Epithelial cell of esophagus (primary cell): Measurements from ENCODE around the gene NTMT2.

ENCODE experiments used
- DNase-seq: peaks from one replicate; pipeline ENCODE4 v3.0.0; 2010; ENCODE audit warnings: low read depth
- H3K4me3 ChIP-seq: 2 replicates; pipeline ENCODE4 v1.5.1; 2011; ENCODE audit warnings: mild to moderate bottlenecking, low read length, control low read depth
- TF ChIP-seq, protein P1 (sequence below): IDR thresholded peaks from 2 replicates; pipeline ENCODE4 v1.5.1; 2011; ENCODE audit warnings: low read depth, mild to moderate bottlenecking, low read length, control low read depth, inconsistent platforms; ENCODE audit not compliant: insufficient read depth; ENCODE audit errors: missing control alignments

The NTMT2 gene

DNA sequence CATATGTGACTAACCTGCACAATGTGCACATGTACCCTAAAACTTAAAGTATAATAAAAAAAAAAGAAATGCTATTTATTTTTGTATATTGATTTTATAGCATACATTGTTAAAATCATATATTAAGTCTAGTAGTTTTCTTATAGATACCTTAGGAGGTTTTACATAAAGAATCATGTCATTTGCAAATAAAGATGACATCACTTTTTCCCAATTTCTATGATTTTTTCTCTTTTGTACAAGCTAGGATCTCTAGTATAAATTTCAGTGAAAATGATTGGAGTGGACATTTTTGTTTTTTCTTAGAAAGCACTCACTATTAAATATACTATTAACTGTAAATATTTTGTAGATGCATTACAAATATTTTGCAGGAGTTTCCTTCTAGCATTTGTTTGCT, 20.5 kb upstream of the NTMT2 start:
- no peak for DNase-seq
- TF ChIP-seq, protein P1, sequence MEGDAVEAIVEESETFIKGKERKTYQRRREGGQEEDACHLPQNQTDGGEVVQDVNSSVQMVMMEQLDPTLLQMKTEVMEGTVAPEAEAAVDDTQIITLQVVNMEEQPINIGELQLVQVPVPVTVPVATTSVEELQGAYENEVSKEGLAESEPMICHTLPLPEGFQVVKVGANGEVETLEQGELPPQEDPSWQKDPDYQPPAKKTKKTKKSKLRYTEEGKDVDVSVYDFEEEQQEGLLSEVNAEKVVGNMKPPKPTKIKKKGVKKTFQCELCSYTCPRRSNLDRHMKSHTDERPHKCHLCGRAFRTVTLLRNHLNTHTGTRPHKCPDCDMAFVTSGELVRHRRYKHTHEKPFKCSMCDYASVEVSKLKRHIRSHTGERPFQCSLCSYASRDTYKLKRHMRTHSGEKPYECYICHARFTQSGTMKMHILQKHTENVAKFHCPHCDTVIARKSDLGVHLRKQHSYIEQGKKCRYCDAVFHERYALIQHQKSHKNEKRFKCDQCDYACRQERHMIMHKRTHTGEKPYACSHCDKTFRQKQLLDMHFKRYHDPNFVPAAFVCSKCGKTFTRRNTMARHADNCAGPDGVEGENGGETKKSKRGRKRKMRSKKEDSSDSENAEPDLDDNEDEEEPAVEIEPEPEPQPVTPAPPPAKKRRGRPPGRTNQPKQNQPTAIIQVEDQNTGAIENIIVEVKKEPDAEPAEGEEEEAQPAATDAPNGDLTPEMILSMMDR, result no peak
- H3K4me3 ChIP-seq, result no peak overlapping the region

DNA sequence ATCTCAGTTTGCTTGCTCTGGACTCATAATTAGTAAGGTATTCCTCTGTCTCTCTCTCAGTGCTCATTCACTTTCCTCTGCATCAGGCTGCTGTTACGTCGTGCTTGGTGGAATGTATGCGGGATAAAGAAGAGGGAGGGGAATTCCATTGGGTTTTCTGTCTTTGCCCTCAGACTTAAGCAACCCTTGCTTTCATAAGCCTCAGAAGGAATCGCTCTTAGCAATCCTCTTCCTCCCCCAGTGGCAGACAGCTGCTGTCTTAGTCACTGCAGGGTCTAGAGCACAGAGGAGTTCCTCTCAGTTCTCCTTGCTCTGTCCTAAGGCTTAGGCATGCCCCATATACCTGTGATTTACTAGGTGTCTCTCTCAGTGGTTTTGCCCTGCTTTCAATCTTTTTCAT, 19.1 kb upstream of the NTMT2 start:
- DNase-seq, result peak; percentile 80

DNA sequence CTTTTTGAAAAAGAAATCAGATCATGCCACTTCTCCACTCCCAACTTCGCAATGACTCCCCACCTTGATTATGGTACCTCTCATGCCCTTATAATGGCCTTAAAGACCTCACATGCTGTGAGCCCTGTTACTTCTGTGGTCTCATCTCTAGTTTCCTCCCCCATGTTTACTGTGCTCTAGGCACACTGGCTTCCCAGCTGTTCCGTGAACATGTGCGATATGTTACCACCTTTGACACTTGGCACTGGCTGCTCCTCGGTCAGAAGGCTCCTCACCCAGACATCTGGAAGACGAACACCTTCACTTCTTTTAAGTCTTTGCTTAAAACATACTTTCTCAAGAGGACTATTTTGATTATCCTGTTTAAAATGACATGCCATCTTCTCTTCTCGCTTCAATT, 14.3 kb upstream of the NTMT2 start:
- TF ChIP-seq, protein P1, result no peak
- H3K4me3 ChIP-seq, result no peak overlapping the region
- no peak for DNase-seq

More for the DNA sequence above, 19.1 kb upstream of the NTMT2 start:
- no peak overlapping the region for H3K4me3 ChIP-seq
- TF ChIP-seq, protein P1, result no peak

DNA sequence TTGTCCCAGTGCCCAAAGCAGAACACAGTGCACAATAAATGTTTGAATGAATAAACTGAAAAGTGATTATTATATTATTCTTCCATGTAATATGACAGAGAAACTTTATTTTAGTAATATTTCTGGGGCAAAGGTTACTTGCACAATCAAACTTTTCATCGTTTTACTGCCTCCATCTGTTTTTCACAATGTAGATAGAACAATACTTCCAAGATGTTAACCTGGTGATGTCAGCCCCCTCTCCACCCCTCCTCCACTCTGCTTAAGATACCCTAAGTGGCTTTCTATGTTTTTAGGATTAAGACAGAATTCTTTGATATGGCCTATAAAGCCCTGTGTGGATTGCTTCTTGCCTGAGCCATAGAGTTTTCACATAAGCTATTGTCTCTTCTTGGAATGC, 13.8 kb upstream of the NTMT2 start:
- DNase-seq, result no peak
- TF ChIP-seq, protein P1, result no peak
- H3K4me3 ChIP-seq, result no peak overlapping the region

DNA sequence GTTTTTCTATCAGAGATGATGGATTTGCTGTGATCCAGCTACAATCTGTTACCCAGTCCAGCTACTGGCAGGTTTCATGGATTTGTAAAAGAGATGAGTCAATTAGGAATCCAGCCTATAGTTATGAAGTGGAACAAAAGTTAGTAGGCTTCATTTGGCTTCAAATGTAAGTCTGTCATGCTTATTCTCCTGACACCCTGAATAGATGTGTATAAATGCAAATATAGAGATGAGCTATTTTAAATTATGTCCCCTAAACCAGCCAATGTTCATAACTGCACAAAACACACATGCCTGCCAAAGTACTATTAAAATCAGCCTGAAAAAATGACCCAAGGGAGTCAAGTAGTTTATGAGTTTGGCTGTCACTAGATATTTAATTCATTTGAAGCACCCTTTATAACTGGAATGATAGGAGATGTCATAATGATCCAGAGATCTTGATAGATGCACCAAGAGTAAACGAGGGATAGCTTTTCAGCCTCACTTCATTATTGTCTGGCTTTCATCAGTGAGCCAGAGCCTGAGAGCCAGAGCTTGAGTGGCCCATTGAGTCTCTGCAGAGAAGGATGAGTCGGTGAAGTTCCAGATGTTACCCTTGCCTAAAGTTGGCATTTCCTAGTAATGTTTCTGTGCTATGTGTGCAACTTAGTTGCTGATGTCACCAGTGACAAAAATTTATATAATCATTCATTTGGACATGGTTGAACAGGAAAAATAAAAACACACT, 11.8 kb upstream of the NTMT2 start:
- no peak overlapping the region for H3K4me3 ChIP-seq
- no peak for DNase-seq
- TF ChIP-seq, protein P1, result no peak

DNA sequence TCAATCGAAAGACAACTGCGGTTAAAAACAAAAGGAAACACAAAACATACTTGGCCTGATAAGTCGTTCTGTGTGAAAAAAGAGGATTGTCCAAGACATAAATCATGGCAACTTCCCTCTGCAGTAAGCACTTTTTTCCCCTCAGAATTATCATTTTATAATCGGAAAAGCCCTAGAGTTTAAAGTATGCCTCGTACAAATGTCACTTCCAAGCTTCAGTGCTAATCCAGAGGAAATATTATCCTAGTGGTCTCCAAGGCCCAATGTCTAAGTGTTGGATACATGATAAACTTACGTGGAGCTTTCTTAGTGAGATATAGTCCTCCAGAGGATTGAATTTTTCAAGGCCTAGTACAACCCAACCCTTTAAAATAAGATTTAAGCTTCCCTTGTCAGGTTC, 11.2 kb upstream of the NTMT2 start:
- no peak for DNase-seq
- TF ChIP-seq, protein P1, result no peak
- H3K4me3 ChIP-seq, result no peak overlapping the region

DNA sequence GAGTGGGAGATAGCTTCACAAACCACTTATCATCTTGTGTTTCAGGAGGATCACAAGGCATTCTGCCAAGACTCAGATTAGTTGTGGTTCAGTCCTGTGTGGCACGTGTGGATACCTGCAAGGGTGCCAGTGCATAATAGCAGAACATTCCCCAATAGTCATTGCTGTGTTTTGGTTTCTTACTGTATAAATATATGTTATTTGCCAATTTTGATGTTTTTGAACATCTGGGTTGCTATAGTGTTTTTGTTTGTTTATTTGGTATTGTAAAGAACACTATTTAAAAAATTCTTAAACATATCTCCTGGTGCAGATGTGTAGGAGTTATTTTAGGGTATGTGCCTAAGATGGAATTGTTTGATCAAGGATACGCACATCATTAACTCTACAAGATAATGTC, 5.4 kb upstream of the NTMT2 start:
- no peak for DNase-seq
- H3K4me3 ChIP-seq, result no peak overlapping the region
- TF ChIP-seq, protein P1, result no peak
